WTC11 (cell line): Measurements from ENCODE around the gene PEX6.

Experiments used
- ATF3 ChIP-seq: sonication (generic); formaldehyde crosslinking; conservative IDR thresholded peaks from 2 replicates; pipeline ENCODE4 v1.8.1; 2022; ENCODE audit warnings: mild to moderate bottlenecking, missing genetic modification reagents
- CTCF ChIP-seq: fragments of 200-600 bp; IDR thresholded peaks from 2 replicates; pipeline ENCODE4 v1.8.0; 2022; ENCODE audit warnings: antibody characterized with exemption
- JUN ChIP-seq: sonication (generic); formaldehyde crosslinking; IDR thresholded peaks from 2 replicates; pipeline ENCODE4 v1.8.0; 2023; ENCODE audit warnings: mild to moderate bottlenecking, missing genetic modification reagents
- MAX ChIP-seq: sonication (generic); formaldehyde crosslinking; IDR thresholded peaks from 2 replicates; pipeline ENCODE4 v1.8.0; 2022; ENCODE audit warnings: mild to moderate bottlenecking, missing genetic modification reagents
- NFYB ChIP-seq: sonication (generic); formaldehyde crosslinking; conservative IDR thresholded peaks from 2 replicates; pipeline ENCODE4 v1.8.0; 2022; ENCODE audit warnings: low read depth, missing genetic modification reagents
- STAT6 ChIP-seq: sonication (generic); formaldehyde crosslinking; conservative IDR thresholded peaks from 2 replicates; pipeline ENCODE4 v1.8.1; 2023; ENCODE audit warnings: mild to moderate bottlenecking, low read depth, missing genetic modification reagents, moderate library complexity
- ZBTB21 ChIP-seq: sonication (generic); formaldehyde crosslinking; IDR thresholded peaks from 2 replicates; pipeline ENCODE4 v1.8.1; 2023; ENCODE audit warnings: mild to moderate bottlenecking, missing genetic modification reagents, borderline replicate concordance
- TF ChIP-seq, protein P1 (sequence below): sonication (generic); formaldehyde crosslinking; IDR thresholded peaks from 2 replicates; pipeline ENCODE4 v1.8.0; 2022; ENCODE audit warnings: missing genetic modification reagents

DNA sequence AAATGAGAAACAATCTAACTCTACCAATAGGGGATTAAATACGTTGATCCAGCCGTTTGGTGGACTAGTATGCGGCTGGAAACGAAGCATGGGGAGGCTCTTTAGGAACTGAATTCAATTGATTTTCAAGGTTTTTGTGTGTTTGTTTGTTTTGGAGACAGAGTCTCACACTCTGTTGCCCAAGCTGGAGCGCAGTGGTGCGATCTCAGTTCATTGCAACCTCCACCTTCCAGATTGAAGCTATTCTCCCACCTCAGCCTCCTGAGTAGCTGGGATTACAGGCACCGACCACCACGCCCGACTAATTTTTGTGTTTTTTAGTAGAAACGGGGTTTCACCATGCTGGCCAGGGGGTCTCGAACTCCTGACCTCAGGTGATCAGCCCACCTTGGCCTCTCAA is 42.6 kb downstream of the PEX6 start:
- no peak for TF ChIP-seq CTCF
- TF ChIP-seq STAT6 (CRISPR knock-in tag), result no peak
- no peak for TF ChIP-seq MAX (CRISPR knock-in tag)
- no peak for TF ChIP-seq ATF3
- no peak for TF ChIP-seq JUN (CRISPR knock-in tag)
- TF ChIP-seq, protein P1, sequence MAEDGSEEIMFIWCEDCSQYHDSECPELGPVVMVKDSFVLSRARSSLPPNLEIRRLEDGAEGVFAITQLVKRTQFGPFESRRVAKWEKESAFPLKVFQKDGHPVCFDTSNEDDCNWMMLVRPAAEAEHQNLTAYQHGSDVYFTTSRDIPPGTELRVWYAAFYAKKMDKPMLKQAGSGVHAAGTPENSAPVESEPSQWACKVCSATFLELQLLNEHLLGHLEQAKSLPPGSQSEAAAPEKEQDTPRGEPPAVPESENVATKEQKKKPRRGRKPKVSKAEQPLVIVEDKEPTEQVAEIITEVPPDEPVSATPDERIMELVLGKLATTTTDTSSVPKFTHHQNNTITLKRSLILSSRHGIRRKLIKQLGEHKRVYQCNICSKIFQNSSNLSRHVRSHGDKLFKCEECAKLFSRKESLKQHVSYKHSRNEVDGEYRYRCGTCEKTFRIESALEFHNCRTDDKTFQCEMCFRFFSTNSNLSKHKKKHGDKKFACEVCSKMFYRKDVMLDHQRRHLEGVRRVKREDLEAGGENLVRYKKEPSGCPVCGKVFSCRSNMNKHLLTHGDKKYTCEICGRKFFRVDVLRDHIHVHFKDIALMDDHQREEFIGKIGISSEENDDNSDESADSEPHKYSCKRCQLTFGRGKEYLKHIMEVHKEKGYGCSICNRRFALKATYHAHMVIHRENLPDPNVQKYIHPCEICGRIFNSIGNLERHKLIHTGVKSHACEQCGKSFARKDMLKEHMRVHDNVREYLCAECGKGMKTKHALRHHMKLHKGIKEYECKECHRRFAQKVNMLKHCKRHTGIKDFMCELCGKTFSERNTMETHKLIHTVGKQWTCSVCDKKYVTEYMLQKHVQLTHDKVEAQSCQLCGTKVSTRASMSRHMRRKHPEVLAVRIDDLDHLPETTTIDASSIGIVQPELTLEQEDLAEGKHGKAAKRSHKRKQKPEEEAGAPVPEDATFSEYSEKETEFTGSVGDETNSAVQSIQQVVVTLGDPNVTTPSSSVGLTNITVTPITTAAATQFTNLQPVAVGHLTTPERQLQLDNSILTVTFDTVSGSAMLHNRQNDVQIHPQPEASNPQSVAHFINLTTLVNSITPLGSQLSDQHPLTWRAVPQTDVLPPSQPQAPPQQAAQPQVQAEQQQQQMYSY (CRISPR knock-in tag), result no peak
- no peak for TF ChIP-seq ZBTB21 (CRISPR knock-in tag)
- no peak for TF ChIP-seq NFYB (CRISPR knock-in tag)
